GM06990 (cell line): Measurements from ENCODE around the gene CD33.

Experiments used
- DNase-seq: peaks from one replicate; pipeline ENCODE4 v3.0.0-alpha.2; 2011; ENCODE audit not compliant: insufficient read length; ENCODE audit errors: extremely low read depth
- H3K27me3 ChIP-seq: replicated peaks from 2 replicates; pipeline ENCODE4 v1.6.0; 2011; ENCODE audit warnings: low read length; ENCODE audit not compliant: control insufficient read depth, insufficient read depth
- H3K36me3 ChIP-seq: 2 replicates; pipeline ENCODE4 v1.5.1; 2011; ENCODE audit warnings: low read length; ENCODE audit not compliant: control insufficient read depth, insufficient read depth
- H3K4me3 ChIP-seq: replicated peaks from 2 replicates; pipeline ENCODE4 v1.5.1; 2011; ENCODE audit warnings: low read depth, mild to moderate bottlenecking, control low read depth, low read length
- TF ChIP-seq, protein P1 (sequence below): IDR thresholded peaks from 2 replicates; pipeline ENCODE4 v1.5.1; 2011; ENCODE audit warnings: low read length, control low read depth, mild to moderate bottlenecking, inconsistent platforms; ENCODE audit not compliant: insufficient read depth, poor library complexity, severe bottlenecking

CD33 gene

DNA sequence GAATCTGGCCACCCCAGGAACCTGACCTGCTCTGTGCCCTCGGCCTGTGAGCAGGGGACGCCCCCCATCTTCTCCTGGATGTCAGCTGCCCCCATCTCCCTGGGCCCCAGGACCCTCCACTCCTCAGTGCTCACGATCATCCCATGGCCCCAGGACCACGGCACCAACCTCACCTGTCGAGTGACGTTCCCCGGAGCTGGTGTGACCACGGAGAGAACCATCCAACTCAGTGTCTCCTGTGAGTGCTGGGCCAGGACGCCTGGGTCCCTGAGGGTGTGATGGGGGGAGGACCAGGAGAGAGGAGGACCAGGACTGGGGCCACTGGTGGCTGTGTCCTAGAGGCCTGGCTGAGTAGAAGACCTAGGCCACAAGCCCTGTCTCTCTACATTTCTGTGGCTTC, 13.0 kb upstream of the CD33 start:
- no peak overlapping the region for H3K4me3 ChIP-seq
- TF ChIP-seq, protein P1, sequence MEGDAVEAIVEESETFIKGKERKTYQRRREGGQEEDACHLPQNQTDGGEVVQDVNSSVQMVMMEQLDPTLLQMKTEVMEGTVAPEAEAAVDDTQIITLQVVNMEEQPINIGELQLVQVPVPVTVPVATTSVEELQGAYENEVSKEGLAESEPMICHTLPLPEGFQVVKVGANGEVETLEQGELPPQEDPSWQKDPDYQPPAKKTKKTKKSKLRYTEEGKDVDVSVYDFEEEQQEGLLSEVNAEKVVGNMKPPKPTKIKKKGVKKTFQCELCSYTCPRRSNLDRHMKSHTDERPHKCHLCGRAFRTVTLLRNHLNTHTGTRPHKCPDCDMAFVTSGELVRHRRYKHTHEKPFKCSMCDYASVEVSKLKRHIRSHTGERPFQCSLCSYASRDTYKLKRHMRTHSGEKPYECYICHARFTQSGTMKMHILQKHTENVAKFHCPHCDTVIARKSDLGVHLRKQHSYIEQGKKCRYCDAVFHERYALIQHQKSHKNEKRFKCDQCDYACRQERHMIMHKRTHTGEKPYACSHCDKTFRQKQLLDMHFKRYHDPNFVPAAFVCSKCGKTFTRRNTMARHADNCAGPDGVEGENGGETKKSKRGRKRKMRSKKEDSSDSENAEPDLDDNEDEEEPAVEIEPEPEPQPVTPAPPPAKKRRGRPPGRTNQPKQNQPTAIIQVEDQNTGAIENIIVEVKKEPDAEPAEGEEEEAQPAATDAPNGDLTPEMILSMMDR, result no peak
- no peak for DNase-seq
- H3K27me3 ChIP-seq, result no peaks in the 10 kb centered on the region
- no peaks in the 10 kb centered on the region for H3K36me3 ChIP-seq

DNA sequence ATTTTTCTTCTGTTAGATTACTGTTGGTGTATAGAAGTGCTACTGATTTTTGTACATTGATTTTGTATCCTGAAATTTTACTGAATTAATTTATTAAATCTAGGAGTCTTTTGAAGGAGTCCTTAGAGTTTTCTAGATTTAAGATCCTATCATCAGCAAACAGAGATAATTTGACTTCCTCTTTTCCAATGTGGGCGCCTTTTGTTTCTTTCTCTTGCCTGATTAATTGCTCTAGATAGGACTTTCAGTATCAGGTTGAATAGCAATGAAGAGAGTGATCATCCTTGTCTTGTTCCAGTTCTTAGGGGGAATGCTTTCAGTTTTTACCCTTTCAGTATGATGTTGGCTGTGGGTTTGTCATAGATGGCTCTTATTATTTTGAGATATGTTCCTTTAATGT, 5.6 kb upstream of the CD33 start:
- Histone ChIP-seq H3K27me3 (peaks cover 2% of the 10 kb centered on the region), H3K36me3 (no peaks in the 10 kb centered on the region), H3K4me3 (no peak overlapping the region)
- DNase-seq, result no peak
- TF ChIP-seq, protein P1, result no peak

DNA sequence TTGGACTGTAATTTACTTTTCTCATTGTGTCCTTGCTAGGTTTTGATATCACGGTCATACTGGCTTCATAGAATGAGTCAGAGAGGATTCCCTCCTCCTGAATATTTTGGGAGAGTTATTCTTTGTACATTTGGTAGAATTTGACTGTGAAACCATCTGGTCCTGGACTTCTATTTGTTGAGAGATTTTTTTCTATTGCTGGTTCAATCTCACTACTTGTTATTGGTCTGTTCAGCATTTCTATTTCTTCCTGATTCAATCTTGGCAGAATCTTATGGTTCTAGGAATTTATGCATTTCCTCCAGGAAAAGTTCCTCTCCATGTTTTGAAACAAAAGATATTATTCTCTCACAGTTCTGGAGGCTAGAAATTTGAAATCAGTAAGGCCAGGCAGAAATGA, 4.9 kb upstream of the CD33 start:
- H3K27me3 ChIP-seq, result peaks cover 2% of the 10 kb centered on the region

DNA sequence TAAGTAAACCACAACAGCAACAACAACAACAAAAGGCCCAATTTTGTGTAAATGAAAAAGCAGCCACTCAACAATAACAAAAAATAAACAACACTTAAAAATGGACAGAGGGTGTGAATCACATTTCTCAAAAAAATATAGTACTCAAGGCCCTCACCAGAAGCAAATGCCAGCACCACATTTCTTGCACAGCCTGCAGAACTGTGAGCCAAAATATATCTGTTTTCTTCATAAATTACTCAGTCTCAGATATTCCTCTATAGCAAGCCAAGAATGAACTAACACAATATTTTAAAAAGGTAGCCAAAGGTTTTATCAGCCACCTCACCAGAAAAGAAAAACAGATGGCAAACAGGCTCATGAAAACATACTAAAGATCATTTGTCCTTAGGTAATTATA, 3.9 kb upstream of the CD33 start:
- no peak overlapping the region for H3K4me3 ChIP-seq
- peaks cover 2% of the 10 kb centered on the region for H3K27me3 ChIP-seq
- DNase-seq, result no peak
- no peaks in the 10 kb centered on the region for H3K36me3 ChIP-seq
- TF ChIP-seq, protein P1, result no peak

More for the DNA sequence above, 4.9 kb upstream of the CD33 start:
- Histone ChIP-seq H3K36me3 (no peaks in the 10 kb centered on the region), H3K4me3 (no peak overlapping the region)
- TF ChIP-seq, protein P1, result no peak
- no peak for DNase-seq

DNA sequence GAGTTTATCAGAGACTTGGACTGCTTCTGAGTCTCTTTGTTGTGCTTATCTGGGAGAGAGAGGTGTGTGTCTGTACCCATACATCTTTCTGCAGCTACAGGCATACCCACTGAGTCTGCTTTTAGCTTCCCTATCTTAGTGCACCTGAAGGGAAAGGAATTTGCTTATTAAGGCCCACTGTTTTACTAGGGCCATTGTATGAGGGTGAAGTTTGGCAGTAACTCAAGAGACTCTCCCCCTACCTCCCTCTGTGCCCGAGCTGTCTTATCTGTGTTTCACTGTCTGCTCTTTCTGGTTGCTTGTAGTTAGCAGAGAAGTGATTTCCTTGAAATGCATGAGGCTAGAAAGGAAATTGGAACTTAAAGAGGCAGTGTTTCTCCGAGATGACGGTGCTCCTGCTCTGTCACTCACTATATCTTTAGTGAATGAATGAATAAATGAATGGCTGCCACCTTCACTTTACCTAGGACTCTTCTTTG, 678 bp upstream of the CD33 start:
- no peak overlapping the region for H3K4me3 ChIP-seq
- TF ChIP-seq, protein P1, result no peak
- no peak for DNase-seq
- no peaks in the 10 kb centered on the region for H3K36me3 ChIP-seq
- peaks cover 2% of the 10 kb centered on the region for H3K27me3 ChIP-seq

DNA sequence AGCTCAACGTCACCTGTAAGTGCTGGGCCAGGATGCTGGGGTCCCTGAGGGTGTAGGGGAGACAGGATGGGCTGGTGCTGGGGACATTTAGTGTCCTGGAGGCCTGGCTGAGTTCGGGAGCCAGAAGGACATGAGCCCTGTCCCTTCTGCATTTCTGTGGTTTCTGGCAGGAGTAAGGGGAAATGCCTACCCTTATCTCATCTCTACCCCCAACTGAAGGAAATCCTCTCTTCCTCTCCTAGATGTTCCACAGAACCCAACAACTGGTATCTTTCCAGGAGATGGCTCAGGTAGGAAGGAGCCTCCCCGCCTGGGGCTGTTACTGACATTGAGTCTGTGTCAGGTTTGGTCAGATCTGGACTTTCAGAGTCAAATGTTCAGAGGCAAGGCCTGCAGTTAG, 1.2 kb downstream of the CD33 start:
- H3K4me3 ChIP-seq, result no peak overlapping the region
- TF ChIP-seq, protein P1, result no peak
- no peaks in the 10 kb centered on the region for H3K36me3 ChIP-seq
- H3K27me3 ChIP-seq, result peaks cover 2% of the 10 kb centered on the region
- no peak for DNase-seq
